ENCODE measurements around the gene SRPK2. TPM values are rescaled to one million over a fixed set of nuclear protein-coding genes. Genes with fewer than 3 reads are reported as not detected.
"Not testable (repeated sequence)": the region's sequence is repeated elsewhere in the genome, so short reads cannot be mapped to it uniquely, and the experiment has no call there.

Gene SRPK2
- total RNA-seq, 1 donor from 2014 or later: 249 TPM

- DNase-seq (ENCODE audit: low spot score in 2 of 2) (no peak), FAIRE-seq (no peak)
These were observed 10.8 kb downstream of the SRPK2 start for GRCh38 chr7:105377903-105378302.

GRCh38 chr7:105376908-105377533, 11.7 kb downstream of the SRPK2 start:
- no peak for DNase-seq (ENCODE audit: low spot score in 2 of 2)
- no peak for FAIRE-seq

GRCh38 chr7:105369944-105370343, 18.8 kb downstream of the SRPK2 start:
- DNase-seq (ENCODE audit: low spot score in 2 of 2) (no peak), FAIRE-seq (no peak)

- FAIRE-seq: no peak
These were observed 21.3 kb downstream of the SRPK2 start for GRCh38 chr7:105367458-105367857.

GRCh38 chr7:105365541-105366534, 22.9 kb downstream of the SRPK2 start:
- DNase-seq (ENCODE audit: low spot score in 2 of 2): no peak
- no peak for FAIRE-seq

More at GRCh38 chr7:105367458-105367857, 21.3 kb downstream of the SRPK2 start:
- no peak for DNase-seq (ENCODE audit: low spot score in 2 of 2)

GRCh38 chr7:105364684-105365083, 24.0 kb downstream of the SRPK2 start:
- DNase-seq (ENCODE audit: low spot score in 2 of 2) (no peak), FAIRE-seq (no peak)

GRCh38 chr7:105363657-105364056, 25.1 kb downstream of the SRPK2 start:
- not testable (repeated sequence) for FAIRE-seq; DNase-seq (ENCODE audit: low spot score in 2 of 2)

GRCh38 chr7:105362685-105363084, 26.0 kb downstream of the SRPK2 start:
- DNase-seq (ENCODE audit: low spot score in 2 of 2); FAIRE-seq: not testable (repeated sequence)

- not testable (repeated sequence) for FAIRE-seq; DNase-seq (ENCODE audit: low spot score in 2 of 2)
These were observed 26.7 kb downstream of the SRPK2 start for GRCh38 chr7:105361995-105362394.

GRCh38 chr7:105360149-105360548, 28.6 kb downstream of the SRPK2 start:
- DNase-seq (ENCODE audit: low spot score in 2 of 2); FAIRE-seq: not testable (repeated sequence)

GRCh38 chr7:105355701-105356100, 33.0 kb downstream of the SRPK2 start:
- DNase-seq (ENCODE audit: low spot score in 2 of 2): no peak
- no peak for FAIRE-seq

- DNase-seq (ENCODE audit: low spot score in 2 of 2) (no peak), FAIRE-seq (no peak)
These were observed 34.3 kb downstream of the SRPK2 start for GRCh38 chr7:105354383-105354782.

GRCh38 chr7:105353752-105354328, 34.9 kb downstream of the SRPK2 start:
- DNase-seq (ENCODE audit: low spot score in 2 of 2): no peak
- no peak for FAIRE-seq

- FAIRE-seq (no peak), DNase-seq (ENCODE audit: low spot score in 2 of 2) (no peak)
These were observed 35.6 kb downstream of the SRPK2 start for GRCh38 chr7:105352901-105353668.

- FAIRE-seq: no peak
- DNase-seq (ENCODE audit: low spot score in 2 of 2): peak in 1 of 2 donors; percentile 22
These were observed 36.6 kb downstream of the SRPK2 start for GRCh38 chr7:105352018-105352612.

- FAIRE-seq: no peak
- no peak for DNase-seq (ENCODE audit: low spot score in 2 of 2)
These were observed 37.8 kb downstream of the SRPK2 start for GRCh38 chr7:105350906-105351305.

GRCh38 chr7:105348177-105348576, 40.5 kb downstream of the SRPK2 start:
- not testable (repeated sequence) for FAIRE-seq; DNase-seq (ENCODE audit: low spot score in 2 of 2)

- FAIRE-seq (no peak), DNase-seq (ENCODE audit: low spot score in 2 of 2) (no peak)
These were observed 42.0 kb downstream of the SRPK2 start for GRCh38 chr7:105346593-105347322.

GRCh38 chr7:105346138-105346537, 42.6 kb downstream of the SRPK2 start:
- FAIRE-seq (no peak), DNase-seq (ENCODE audit: low spot score in 2 of 2) (no peak)

Measured in frontal cortex (tissue), 4 donors.